T-helper 2 cell treated with Interferon-gamma antibody and Interleukin-4, amounts not matched to agents 5 μg/mL and 100 μg/mL, for 36 hours (primary cell): ENCODE data around the gene UBE2L3.
"Not testable (repeated sequence)": the region's sequence is repeated elsewhere in the genome, so short reads cannot be mapped to it uniquely, and the experiment has no call there.

ENCODE experiments used
- DNase-seq: peaks from one replicate; pipeline ENCODE4 v3.0.0; 2021; ENCODE audit warnings: low spot score
- H3K27ac Mint-ChIP-seq: one replicate; pipeline ENCODE4 v1.8.0; 2021; ENCODE audit warnings: mild to moderate bottlenecking, mixed read lengths
- H3K27me3 Mint-ChIP-seq: one replicate; pipeline ENCODE4 v1.8.0; 2021; ENCODE audit warnings: low read depth, mixed read lengths
- H3K36me3 Mint-ChIP-seq: one replicate; pipeline ENCODE4 v1.8.0; 2021; ENCODE audit warnings: low read depth, mixed read lengths
- H3K4me1 Mint-ChIP-seq: one replicate; pipeline ENCODE4 v1.8.0; 2021; ENCODE audit warnings: low read depth, mixed read lengths
- H3K4me3 Mint-ChIP-seq: one replicate; pipeline ENCODE4 v1.8.0; 2022; ENCODE audit warnings: mild to moderate bottlenecking, moderate library complexity, mixed read lengths
- H3K9me3 Mint-ChIP-seq: one replicate; pipeline ENCODE4 v1.8.0; 2021; ENCODE audit warnings: mixed read lengths

Gene UBE2L3

GRCh38 chr22:21567456-21568346, at the start of gene UBE2L3:
Gene UBE2L3, plus strand, starts transcription at chr22:21567714. Its CDS starts 31 bp downstream, at chr22:21567745.
- Mint-ChIP-seq H3K4me3 (peak within 1 kb of the TSS; percentile 96), H3K27me3 (no peaks in the 10 kb centered on the region), H3K36me3 (peaks cover 26% of the 10 kb centered on the region), H3K4me1 (peaks cover 31% of the 10 kb centered on the region), H3K27ac (peak within 1 kb of the TSS; percentile 93), H3K9me3 (no peaks in the 10 kb centered on the region)
- peak; percentile 84 for DNase-seq

GRCh38 chr22:21526705-21527500, 40.6 kb upstream of the UBE2L3 start:
- not testable (repeated sequence) for H3K9me3 Mint-ChIP-seq, H3K4me1 Mint-ChIP-seq

GRCh38 chr22:21531525-21531924, 36.0 kb upstream of the UBE2L3 start:
- H3K27me3 Mint-ChIP-seq, DNase-seq, H3K4me3 Mint-ChIP-seq, H3K9me3 Mint-ChIP-seq, H3K4me1 Mint-ChIP-seq, H3K36me3 Mint-ChIP-seq, H3K27ac Mint-ChIP-seq: not testable (repeated sequence)

More at GRCh38 chr22:21526705-21527500, 40.6 kb upstream of the UBE2L3 start:
- not testable (repeated sequence) for DNase-seq, H3K36me3 Mint-ChIP-seq, H3K27ac Mint-ChIP-seq, H3K4me3 Mint-ChIP-seq, H3K27me3 Mint-ChIP-seq

GRCh38 chr22:21532863-21533648, 34.5 kb upstream of the UBE2L3 start:
- H3K27ac Mint-ChIP-seq, DNase-seq, H3K27me3 Mint-ChIP-seq, H3K36me3 Mint-ChIP-seq, H3K9me3 Mint-ChIP-seq, H3K4me1 Mint-ChIP-seq, H3K4me3 Mint-ChIP-seq: not testable (repeated sequence)

- H3K4me1 Mint-ChIP-seq, DNase-seq, H3K9me3 Mint-ChIP-seq, H3K27ac Mint-ChIP-seq, H3K4me3 Mint-ChIP-seq, H3K27me3 Mint-ChIP-seq, H3K36me3 Mint-ChIP-seq: not testable (repeated sequence)
These were observed 27.7 kb upstream of the UBE2L3 start for GRCh38 chr22:21539862-21540261.

- not testable (repeated sequence) for H3K27ac Mint-ChIP-seq, DNase-seq, H3K27me3 Mint-ChIP-seq, H3K9me3 Mint-ChIP-seq, H3K4me1 Mint-ChIP-seq, H3K36me3 Mint-ChIP-seq, H3K4me3 Mint-ChIP-seq
These were observed 22.8 kb upstream of the UBE2L3 start for GRCh38 chr22:21544432-21545322.

GRCh38 chr22:21549558-21549957, 18.0 kb upstream of the UBE2L3 start:
- not testable (repeated sequence) for H3K4me3 Mint-ChIP-seq, H3K36me3 Mint-ChIP-seq, H3K27ac Mint-ChIP-seq, DNase-seq, H3K9me3 Mint-ChIP-seq, H3K27me3 Mint-ChIP-seq, H3K4me1 Mint-ChIP-seq

- not testable (repeated sequence) for H3K27me3 Mint-ChIP-seq, H3K27ac Mint-ChIP-seq, H3K36me3 Mint-ChIP-seq, H3K4me3 Mint-ChIP-seq, H3K4me1 Mint-ChIP-seq, DNase-seq, H3K9me3 Mint-ChIP-seq
These were observed 17.4 kb upstream of the UBE2L3 start for GRCh38 chr22:21550008-21550677.

GRCh38 chr22:21550678-21551047, 16.9 kb upstream of the UBE2L3 start:
- not testable (repeated sequence) for H3K4me3 Mint-ChIP-seq, H3K4me1 Mint-ChIP-seq, DNase-seq, H3K36me3 Mint-ChIP-seq, H3K27ac Mint-ChIP-seq, H3K9me3 Mint-ChIP-seq, H3K27me3 Mint-ChIP-seq

GRCh38 chr22:21551361-21551760, 16.2 kb upstream of the UBE2L3 start, which contains the start of gene RIMBP3C:
Gene RIMBP3C, minus strand, starts transcription at chr22:21551461. Its CDS starts 485 bp downstream, at chr22:21550976.
- not testable (repeated sequence) for DNase-seq, H3K4me1 Mint-ChIP-seq, H3K4me3 Mint-ChIP-seq, H3K9me3 Mint-ChIP-seq, H3K36me3 Mint-ChIP-seq, H3K27ac Mint-ChIP-seq, H3K27me3 Mint-ChIP-seq

GRCh38 chr22:21559345-21560125, 8.0 kb upstream of the UBE2L3 start:
- DNase-seq, H3K4me1 Mint-ChIP-seq, H3K27me3 Mint-ChIP-seq, H3K4me3 Mint-ChIP-seq, H3K36me3 Mint-ChIP-seq, H3K9me3 Mint-ChIP-seq, H3K27ac Mint-ChIP-seq: not testable (repeated sequence)

- not testable (repeated sequence) for H3K4me1 Mint-ChIP-seq, H3K9me3 Mint-ChIP-seq, H3K36me3 Mint-ChIP-seq, H3K27ac Mint-ChIP-seq, H3K27me3 Mint-ChIP-seq, DNase-seq, H3K4me3 Mint-ChIP-seq
These were observed 6.9 kb upstream of the UBE2L3 start for GRCh38 chr22:21560657-21561056.
